ENCODE measurements around the gene TSHR.
"Not testable (repeated sequence)": the region's sequence is repeated elsewhere in the genome, so short reads cannot be mapped to it uniquely, and the experiment has no call there.

The TSHR gene

GRCh38 chr14:81018251-81018650 lies 62.8 kb downstream of the TSHR start:
- H3K27ac ChIP-seq, result no peak overlapping the region
- TF ChIP-seq CTCF (IDR thresholded peaks at IDR 0.05), result no peak
- TF ChIP-seq ZFX (IDR thresholded peaks at IDR 0.05; ENCODE audit: borderline replicate concordance), result no peak

- TF ChIP-seq ZFX (IDR thresholded peaks at IDR 0.05; ENCODE audit: borderline replicate concordance) (no peak), CTCF (IDR thresholded peaks at IDR 0.05) (no peak)
- no peak overlapping the region for H3K27ac ChIP-seq
These were observed 63.3 kb downstream of the TSHR start for GRCh38 chr14:81018684-81019083.

- not testable (repeated sequence) for H3K27ac ChIP-seq
These were observed 63.7 kb downstream of the TSHR start for GRCh38 chr14:81019113-81019512.

DNA sequence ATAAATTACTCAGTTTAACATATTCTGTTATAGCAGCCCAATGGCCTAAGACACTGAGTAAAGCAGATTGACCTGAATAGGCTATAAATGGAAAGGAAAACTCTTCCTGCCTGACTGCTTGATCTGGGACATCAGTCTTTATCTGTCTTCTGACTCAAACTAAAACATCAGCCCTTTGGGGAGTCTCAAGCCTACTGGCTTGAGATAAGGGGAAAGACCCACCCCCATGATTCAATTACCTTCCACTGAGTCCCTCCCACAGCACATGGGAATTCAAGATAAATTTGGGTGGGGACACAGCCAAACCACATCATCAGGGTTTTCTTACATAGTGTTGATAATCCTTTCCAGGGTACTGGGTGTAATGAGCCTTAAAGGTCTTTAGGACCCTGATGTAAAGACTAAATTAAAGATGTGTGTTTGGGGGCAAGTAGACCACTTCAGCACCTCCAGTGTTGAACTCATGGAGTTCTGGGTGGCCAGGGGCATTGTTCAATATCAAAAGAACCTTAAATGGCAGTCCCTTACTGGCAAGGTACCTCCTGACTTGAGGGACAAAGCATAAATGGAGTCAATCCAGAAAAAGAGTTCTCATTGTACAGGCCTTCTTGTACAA lies 67.8 kb downstream of the TSHR start:
- no peak overlapping the region for H3K27ac ChIP-seq
- TF ChIP-seq ZFX (IDR thresholded peaks at IDR 0.05; ENCODE audit: borderline replicate concordance) (no peak), CTCF (IDR thresholded peaks at IDR 0.05) (no peak)

DNA sequence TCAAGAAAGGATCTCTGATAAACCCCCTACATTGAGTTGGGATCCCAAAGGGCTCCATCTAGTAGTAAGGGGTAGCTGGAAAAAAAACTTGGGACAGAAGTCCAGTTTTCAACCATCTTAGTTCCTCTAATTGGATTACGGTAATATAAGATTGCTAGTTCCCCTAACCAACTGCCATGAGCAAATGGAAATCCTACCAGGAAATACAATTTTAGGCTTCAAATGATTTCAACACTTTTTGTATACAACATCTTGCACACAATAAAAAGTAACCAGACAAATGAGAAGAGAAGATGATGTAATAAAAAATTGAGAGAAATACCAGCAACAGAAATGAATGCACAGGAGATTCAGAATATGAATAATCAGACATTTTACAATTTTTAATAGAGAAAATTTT lies 73.0 kb downstream of the TSHR start:
- H3K27ac ChIP-seq, result no peak overlapping the region
- TF ChIP-seq ZFX (IDR thresholded peaks at IDR 0.05; ENCODE audit: borderline replicate concordance) (no peak), CTCF (IDR thresholded peaks at IDR 0.05) (no peak)

- no peak overlapping the region for H3K27ac ChIP-seq
- no peak for TF ChIP-seq ZFX (IDR thresholded peaks at IDR 0.05; ENCODE audit: borderline replicate concordance)
- TF ChIP-seq CTCF (IDR thresholded peaks at IDR 0.05), result no peak
These were observed 76.1 kb downstream of the TSHR start for GRCh38 chr14:81031488-81031887.

DNA sequence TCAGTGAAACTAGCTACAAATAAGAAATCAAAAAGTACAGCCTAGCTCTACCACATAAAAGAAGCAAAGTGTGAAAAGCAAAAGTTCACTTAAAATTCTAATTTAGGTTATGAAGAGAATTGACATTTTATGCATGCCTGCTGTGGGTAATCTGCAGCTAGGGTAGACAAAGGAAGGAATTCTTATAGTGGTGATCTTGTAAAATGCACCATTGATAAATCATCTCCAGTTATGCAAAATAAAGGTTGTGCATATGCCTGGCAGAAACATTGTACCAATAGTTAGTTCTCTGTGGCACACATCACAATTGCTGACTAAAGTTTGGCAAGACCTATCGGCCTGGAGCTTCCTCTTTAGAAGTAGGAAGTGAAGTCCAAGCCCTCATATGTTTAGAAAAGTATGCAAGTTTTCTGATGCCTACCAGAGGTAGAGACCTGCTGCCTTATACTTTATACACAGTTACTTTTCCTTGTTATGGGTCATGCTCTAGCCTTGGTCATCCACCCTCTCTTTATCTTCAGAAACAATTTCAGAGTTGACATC lies 78.3 kb downstream of the TSHR start:
- TF ChIP-seq CTCF (IDR thresholded peaks at IDR 0.05) (no peak), ZFX (IDR thresholded peaks at IDR 0.05; ENCODE audit: borderline replicate concordance) (no peak)

DNA sequence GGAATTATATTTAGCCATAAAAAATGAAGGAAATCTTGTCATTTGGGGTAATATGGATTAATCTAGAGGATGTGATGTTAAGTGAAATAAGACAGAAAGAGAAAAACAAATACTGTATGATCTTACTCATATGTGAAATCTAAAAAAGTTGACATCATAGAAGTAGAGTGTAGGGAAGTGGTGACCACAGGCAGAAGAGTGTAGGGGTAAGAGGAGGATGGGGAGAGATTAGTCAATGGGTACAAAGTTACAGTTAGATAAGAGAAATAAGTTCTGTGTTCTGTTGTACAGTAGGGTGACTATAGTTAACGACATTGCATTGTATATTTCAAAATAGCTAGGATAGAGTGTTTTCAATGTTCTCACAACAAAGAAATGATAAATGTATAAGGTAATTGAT lies 87.0 kb downstream of the TSHR start:
- H3K27ac ChIP-seq, result no peak overlapping the region
- TF ChIP-seq ZFX (IDR thresholded peaks at IDR 0.05; ENCODE audit: borderline replicate concordance) (no peak), CTCF (IDR thresholded peaks at IDR 0.05) (no peak)

More for the DNA sequence above, 78.3 kb downstream of the TSHR start:
- H3K27ac ChIP-seq, result no peak overlapping the region
